Heart left ventricle (tissue), 16 donors: ENCODE data around the gene ABCA7. TPM values are rescaled to one million over a fixed set of nuclear protein-coding genes. Genes with fewer than 3 reads are reported as not detected.

Experiments
- ATAC-seq, 4 donors: fragments of 200-7000 bp; cut with Tn5 transposase; one replicate each; pipeline ENCODE4 v1.9.1; 2020 to 2022; ENCODE audit warnings: moderate library complexity in 4 of 4, mild to moderate bottlenecking in 3 of 4, moderate number of reproducible peaks in 1 of 4
- DNase-seq, 5 donors: peaks; one replicate each; pipeline ENCODE4 v3.0.0-alpha.2; 2020
- H3K27ac ChIP-seq, 12 donors: fragments of 200-600 bp; sonication (generic) in 4 of 12; one replicate each; pipeline versions ENCODE4 v1.5.0 to v1.8.0; 2016 to 2022; ENCODE audit warnings: mild to moderate bottlenecking in 2 of 12
- H3K27me3 ChIP-seq, 9 donors: fragments of 200-600 bp; sonication (generic) in 2 of 9; one replicate each; pipeline versions ENCODE4 v1.5.1 to v1.8.0; 2016 to 2022; ENCODE audit warnings: mild to moderate bottlenecking in 3 of 9
- H3K36me3 ChIP-seq, 9 donors: fragments of 200-600 bp; sonication (generic) in 2 of 9; one replicate each; pipeline versions ENCODE4 v1.5.0 to v1.8.0; 2018 to 2022; ENCODE audit warnings: mild to moderate bottlenecking in 2 of 9
- H3K4me1 ChIP-seq, 12 donors: fragments of 200-600 bp; sonication (generic) in 4 of 12; one replicate each; pipeline versions ENCODE4 v1.5.0 to v1.8.0; 2016 to 2022; ENCODE audit warnings: mild to moderate bottlenecking in 3 of 12
- H3K4me3 ChIP-seq, 12 donors: fragments of 200-600 bp; sonication (generic) in 4 of 12; one replicate each; pipeline versions ENCODE4 v1.5.0 to v1.8.0; 2017 to 2022; ENCODE audit warnings: mild to moderate bottlenecking in 9 of 12, moderate library complexity in 4 of 12
- H3K9me3 ChIP-seq, 12 donors: fragments of 200-600 bp; sonication (generic) in 4 of 12; one replicate each; pipeline versions ENCODE4 v1.5.0 to v1.8.0; 2016 to 2022; ENCODE audit warnings: mild to moderate bottlenecking in 1 of 12
- POLR2A ChIP-seq, 2 donors: fragments of 450-650 bp; IDR thresholded peaks; one replicate each; pipeline ENCODE4 v1.6.1; 2017; ENCODE audit warnings: antibody characterized with exemption in 2 of 2, mild to moderate bottlenecking in 2 of 2, moderate library complexity in 2 of 2
- WGBS, 4 donors: extraction: QIAGEN DNeasy Blood & Tissue Kit in 2 of 4; methylation state at CpG; one replicate each; pipeline versions ENCODE4 v1.1.5 to v1.1.7; 2013 to 2018; 5-methylcytosine and 5-hydroxymethylcytosine counted together
- intact Hi-C, 10 donors: fragments of 100-400 bp; cut with DNase I; formaldehyde crosslinking; loops; one replicate each; pipeline versions ENCODE4 v1.11.1 to v1.14.2; 2022
- polyA plus RNA-seq, 2 donors: library from polyadenylated mRNA; stranded (reverse); fragments of 200-250 nt; gene quantifications; one replicate each; pipeline ENCODE4 v1.2.3, GENCODE V29; 2013
- total RNA-seq, 9 donors: library from RNA; depleted of rRNA in 2 of 9; stranded (reverse); fragments of >200 nt in 2 of 9; fragmentation: NEBNext Ultra II Directional in 3 of 9; extraction: Animal tissue kit (Norgen Biotek cat#: 25700) in 3 of 9; gene quantifications; one replicate each; pipeline versions ENCODE4 v1.1.0 to v1.2.4, GENCODE V29; 2016 to 2023
- TF ChIP-seq, protein P1 (sequence below), 12 donors: fragments of 200-600 bp; sonication (generic) in 4 of 12; IDR thresholded peaks; one replicate each; pipeline versions ENCODE4 v1.5.0 to v1.8.0; 2018 to 2022; ENCODE audit warnings: antibody characterized with exemption in 12 of 12, mild to moderate bottlenecking in 5 of 12
- donor health status: ischemic (EF 13 %, LVEDD 7.1; RV severe dilation, severe dysfunction).
- donor health status: healthy with polysubstance abuse.
- donor health status: DM: no; HTN: yes; CAD: no.
- donor health status: DM: no; HTN: no; CAD: no.
- donor health status: ischemic (EF 25% LVEDD 6.9; RV normal size, moderate dysfunction).
- donor health status: ischemic (EF 25% LVEDD 5.7; RV mildly dilated, moderate dysfunction).
- donor health status: healthy.
- donor health status: DM: yes; HTN: yes; CAD: no.
- donor health status: ischemic (EF 35%, LVEDD 5.7; RV mildly dilated, moderate dysfunction).
- donor health status: nonischemic (EF 11% LVEDD 7.7; RV severe dilation, severe dysfunction).
- donor health status: DM: yes; HTN: yes; CAD: no.
- donor health status: PGD.
- donor health status: ischemic (EF 29% LVEDD 5.4; RV normal size, mild dysfunction).
- donor health status: nonischemic (EF 23%, LVEDD 6.1; RV moderate dilation, normal function).

Gene ABCA7
- total and polyA plus RNA-seq, 11 donors = 2.9 to 12.4 (median 8.8) TPM

DNA sequence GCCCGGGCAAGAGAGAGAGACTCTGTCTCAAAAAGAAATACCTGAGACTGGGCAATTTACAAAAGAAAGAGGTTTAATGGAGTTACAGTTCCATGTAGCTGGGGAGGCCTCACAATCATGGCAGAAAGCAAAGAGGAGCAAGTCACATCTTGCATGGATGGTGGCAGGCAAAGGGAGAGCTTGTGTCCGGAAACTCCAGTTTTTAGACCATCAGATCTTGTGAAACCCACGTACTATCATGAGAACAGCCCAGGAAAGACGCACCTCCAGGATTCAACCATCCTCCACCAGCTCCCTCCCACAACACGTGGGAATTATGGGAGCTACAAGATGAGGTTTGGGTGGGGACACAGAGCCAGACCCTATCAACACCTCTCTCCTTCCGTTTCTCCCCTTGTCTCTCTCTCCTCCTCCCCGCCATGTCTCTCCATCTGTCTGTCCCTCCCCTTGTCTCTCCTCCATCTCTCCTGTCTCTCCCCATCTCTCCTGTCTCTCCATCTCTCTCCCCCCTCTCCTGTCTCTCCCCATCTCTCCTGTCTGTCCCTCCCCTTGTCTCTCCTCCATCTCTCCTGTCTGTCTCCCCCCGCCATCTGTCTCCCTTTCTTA lies 45.2 kb downstream of the ABCA7 start:
- Histone ChIP-seq H3K36me3 (peaks cover 0 to 82% (median 18%) of the 10 kb centered on the region in 9 donors), H3K9me3 (no peaks in the 10 kb centered on the region), H3K27me3 (peaks cover 0 to 6% (median 0%) of the 10 kb centered on the region in 9 donors), H3K4me1 (peaks cover 0 to 63% (median 5%) of the 10 kb centered on the region in 12 donors), H3K4me3 (no peak overlapping the region), H3K27ac (no peak overlapping the region)
- no peak for DNase-seq
- WGBS, 4 donors = 64 to 76% (median 71%) methylated on average over 8 of the region's 8 CpGs
- ATAC-seq = no peak
- intact Hi-C loops = loop anchor here in 1 of 10 donors (10.0 kb wide), 1 partner anchor 50 kb away; no protein-coding TSS in a partner anchor
- TF ChIP-seq, protein P1, sequence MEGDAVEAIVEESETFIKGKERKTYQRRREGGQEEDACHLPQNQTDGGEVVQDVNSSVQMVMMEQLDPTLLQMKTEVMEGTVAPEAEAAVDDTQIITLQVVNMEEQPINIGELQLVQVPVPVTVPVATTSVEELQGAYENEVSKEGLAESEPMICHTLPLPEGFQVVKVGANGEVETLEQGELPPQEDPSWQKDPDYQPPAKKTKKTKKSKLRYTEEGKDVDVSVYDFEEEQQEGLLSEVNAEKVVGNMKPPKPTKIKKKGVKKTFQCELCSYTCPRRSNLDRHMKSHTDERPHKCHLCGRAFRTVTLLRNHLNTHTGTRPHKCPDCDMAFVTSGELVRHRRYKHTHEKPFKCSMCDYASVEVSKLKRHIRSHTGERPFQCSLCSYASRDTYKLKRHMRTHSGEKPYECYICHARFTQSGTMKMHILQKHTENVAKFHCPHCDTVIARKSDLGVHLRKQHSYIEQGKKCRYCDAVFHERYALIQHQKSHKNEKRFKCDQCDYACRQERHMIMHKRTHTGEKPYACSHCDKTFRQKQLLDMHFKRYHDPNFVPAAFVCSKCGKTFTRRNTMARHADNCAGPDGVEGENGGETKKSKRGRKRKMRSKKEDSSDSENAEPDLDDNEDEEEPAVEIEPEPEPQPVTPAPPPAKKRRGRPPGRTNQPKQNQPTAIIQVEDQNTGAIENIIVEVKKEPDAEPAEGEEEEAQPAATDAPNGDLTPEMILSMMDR (IDR thresholded peaks at IDR 0.05) = no peak
- TF ChIP-seq POLR2A (IDR thresholded peaks at IDR 0.05) = no peak

- Histone ChIP-seq H3K4me3 (no peak overlapping the region), H3K9me3 (no peaks in the 10 kb centered on the region), H3K27me3 (peaks cover 0 to 6% (median 0%) of the 10 kb centered on the region in 9 donors), H3K36me3 (peaks cover 0 to 82% (median 24%) of the 10 kb centered on the region in 9 donors), H3K4me1 (peaks cover 0 to 70% (median 5%) of the 10 kb centered on the region in 12 donors), H3K27ac (peak overlapping the region in 1 of 12 donors; percentile 91)
- ATAC-seq (no peak), DNase-seq (peak in 1 of 5 donors; percentile 24)
- TF ChIP-seq, protein P1 (IDR thresholded peaks at IDR 0.05) = no peak
- TF ChIP-seq POLR2A (IDR thresholded peaks at IDR 0.05) = no peak
- intact Hi-C loops = loop anchor here in 1 of 10 donors (10.0 kb wide), 1 partner anchor 51 kb away; no protein-coding TSS in a partner anchor
- 64 to 80% (median 72%) methylated on average over 22 to 38 of the region's 38 CpGs for WGBS, 4 donors
Observed at GRCh38 chr19:1085676-1086442, 46.0 kb downstream of the ABCA7 start.

DNA sequence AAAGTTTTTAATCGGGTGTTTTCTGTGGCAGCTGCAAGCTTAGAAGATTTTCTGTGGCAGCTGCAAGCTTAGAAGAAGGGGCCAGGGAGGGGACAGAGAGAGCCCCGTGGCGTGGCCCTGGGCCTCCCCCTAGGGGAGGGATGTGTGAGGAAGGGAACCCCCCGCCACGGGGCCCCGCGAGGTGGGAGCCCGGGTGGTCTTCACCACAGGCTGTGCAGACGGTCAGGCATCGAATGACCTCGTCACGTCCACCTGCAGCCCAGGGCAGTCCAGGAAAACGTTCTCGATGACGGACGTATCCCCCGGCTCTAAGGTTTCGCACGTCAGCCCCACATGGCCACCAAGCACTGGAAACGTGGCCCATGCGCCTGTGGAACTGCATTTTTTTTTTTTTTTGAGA lies 46.7 kb downstream of the ABCA7 start:
- intact Hi-C loops = loop anchor here in 1 of 10 donors (10.0 kb wide), 1 partner anchor 52 kb away; no protein-coding TSS in a partner anchor
- DNase-seq = no peak
- TF ChIP-seq POLR2A (IDR thresholded peaks at IDR 0.05) = no peak
- TF ChIP-seq, protein P1 (IDR thresholded peaks at IDR 0.05) = no peak
- Histone ChIP-seq H3K4me1 (peaks cover 0 to 65% (median 5%) of the 10 kb centered on the region in 12 donors), H3K27ac (peak overlapping the region in 1 of 12 donors; percentile 91), H3K4me3 (no peak overlapping the region), H3K36me3 (peaks cover 0 to 82% (median 32%) of the 10 kb centered on the region in 9 donors), H3K27me3 (peaks cover 0 to 6% (median 0%) of the 10 kb centered on the region in 9 donors), H3K9me3 (no peaks in the 10 kb centered on the region)
- WGBS, 4 donors = 80 to 84% (median 81%) methylated on average over 21 of the region's 21 CpGs
- no peak for ATAC-seq
